ENCODE results near the gene INTS7.

Gene INTS7

GRCh38 chr1:212035123-212035834 is at the start of gene INTS7, which contains the start of gene DTL:
Gene INTS7 (minus strand): TSS chr1:212035557. CDS start chr1:212035437, 120 bp downstream.
Gene DTL (plus strand): TSS chr1:212035748. CDS start chr1:212035891, 143 bp downstream.
- DNase-seq = peak; percentile 73 to 100 (median 98)

- DNase-seq = no peak
Measured at GRCh38 chr1:212082765-212083406, 47.5 kb upstream of the INTS7 start.

GRCh38 chr1:212078826-212079225 is 43.5 kb upstream of the INTS7 start:
- no peak for DNase-seq

- peak in 1 of 56 donors; percentile 9 for DNase-seq
Measured at GRCh38 chr1:212077028-212077427, 41.7 kb upstream of the INTS7 start.

GRCh38 chr1:212074856-212075255 is 39.5 kb upstream of the INTS7 start:
- no peak for DNase-seq

- no peak for DNase-seq
Measured at GRCh38 chr1:212074313-212074712, 39.0 kb upstream of the INTS7 start.

GRCh38 chr1:212073490-212073889 is 38.1 kb upstream of the INTS7 start:
- no peak for DNase-seq

GRCh38 chr1:212072047-212072446 is 36.7 kb upstream of the INTS7 start:
- DNase-seq = no peak

GRCh38 chr1:212070720-212071302 is 35.5 kb upstream of the INTS7 start:
- no peak for DNase-seq

GRCh38 chr1:212067787-212068186 is 32.4 kb upstream of the INTS7 start:
- no peak for DNase-seq

GRCh38 chr1:212062832-212063438 is 27.6 kb upstream of the INTS7 start:
- DNase-seq = no peak

- no peak for DNase-seq
Measured at GRCh38 chr1:212060632-212061472, 25.5 kb upstream of the INTS7 start.

- DNase-seq = no peak
Measured at GRCh38 chr1:212055333-212055732, 20.0 kb upstream of the INTS7 start.

GRCh38 chr1:212053993-212054392 is 18.6 kb upstream of the INTS7 start:
- DNase-seq = no peak

- no peak for DNase-seq
Measured at GRCh38 chr1:212045981-212046380, 10.6 kb upstream of the INTS7 start.

- DNase-seq = no peak
Measured at GRCh38 chr1:212044851-212045250, 9.5 kb upstream of the INTS7 start.

- no peak for DNase-seq
Measured at GRCh38 chr1:212042436-212042835, 7.1 kb upstream of the INTS7 start.

- no peak for DNase-seq
Measured at GRCh38 chr1:212040629-212041412, 5.5 kb upstream of the INTS7 start.

GRCh38 chr1:212039622-212040021 is 4.3 kb upstream of the INTS7 start:
- no peak for DNase-seq

GRCh38 chr1:212037900-212038299 is 2.5 kb upstream of the INTS7 start:
- no peak for DNase-seq

Measured in nucleus accumbens (tissue), 56 donors.